Colonic mucosa (tissue), 4 donors: ENCODE results near the gene NACC2. TPM values are rescaled to one million over a fixed set of nuclear protein-coding genes. Genes with fewer than 3 reads are reported as not detected.

Source experiments
- DNase-seq: peaks from one replicate; pipeline ENCODE4 v3.0.0-alpha.2; 2020
- H3K27ac ChIP-seq: fragments of 200-600 bp; one replicate; pipeline ENCODE4 v1.8.0; 2021
- H3K27me3 ChIP-seq: fragments of 200-600 bp; one replicate; pipeline ENCODE4 v1.8.0; 2021
- H3K36me3 ChIP-seq: fragments of 200-600 bp; one replicate; pipeline ENCODE4 v1.8.0; 2021
- H3K4me1 ChIP-seq: fragments of 200-600 bp; one replicate; pipeline ENCODE4 v1.8.0; 2021; ENCODE audit warnings: mild to moderate bottlenecking
- H3K4me3 ChIP-seq: fragments of 200-600 bp; one replicate; pipeline ENCODE4 v1.8.0; 2021
- H3K9ac ChIP-seq, 2 donors: one replicate each; pipeline ENCODE4 v1.7.0; 2013; ENCODE audit warnings: control low read depth in 2 of 2, low read depth in 2 of 2, low read length in 2 of 2
- H3K9me3 ChIP-seq: fragments of 200-600 bp; one replicate; pipeline ENCODE4 v1.8.0; 2021
- CTCF ChIP-seq: fragments of 200-600 bp; IDR thresholded peaks from one replicate; pipeline ENCODE4 v1.8.0; 2022; ENCODE audit warnings: antibody characterized with exemption, mild to moderate bottlenecking
- intact Hi-C: fragments of 100-400 bp; cut with DNase I; formaldehyde crosslinking; loops from one replicate; pipeline ENCODE4 v1.14.1; 2022
- total RNA-seq, 2 donors: library from RNA; stranded (reverse); fragmentation: NEBNext Ultra II Directional in 1 of 2; extraction: Animal tissue kit (Norgen Biotek cat#: 25700) in 1 of 2; gene quantifications; one replicate each; pipeline ENCODE4 v1.2.1, GENCODE V29; 2021
- donor health status: healthy.
- donor health status: DM: no; HTN: no; CAD: no.
- donor health status: DM: no; HTN: no; CAD: no.

The NACC2 gene
- total RNA-seq, 2 donors from 2014 or later: 20.3 to 21.0 TPM

DNA sequence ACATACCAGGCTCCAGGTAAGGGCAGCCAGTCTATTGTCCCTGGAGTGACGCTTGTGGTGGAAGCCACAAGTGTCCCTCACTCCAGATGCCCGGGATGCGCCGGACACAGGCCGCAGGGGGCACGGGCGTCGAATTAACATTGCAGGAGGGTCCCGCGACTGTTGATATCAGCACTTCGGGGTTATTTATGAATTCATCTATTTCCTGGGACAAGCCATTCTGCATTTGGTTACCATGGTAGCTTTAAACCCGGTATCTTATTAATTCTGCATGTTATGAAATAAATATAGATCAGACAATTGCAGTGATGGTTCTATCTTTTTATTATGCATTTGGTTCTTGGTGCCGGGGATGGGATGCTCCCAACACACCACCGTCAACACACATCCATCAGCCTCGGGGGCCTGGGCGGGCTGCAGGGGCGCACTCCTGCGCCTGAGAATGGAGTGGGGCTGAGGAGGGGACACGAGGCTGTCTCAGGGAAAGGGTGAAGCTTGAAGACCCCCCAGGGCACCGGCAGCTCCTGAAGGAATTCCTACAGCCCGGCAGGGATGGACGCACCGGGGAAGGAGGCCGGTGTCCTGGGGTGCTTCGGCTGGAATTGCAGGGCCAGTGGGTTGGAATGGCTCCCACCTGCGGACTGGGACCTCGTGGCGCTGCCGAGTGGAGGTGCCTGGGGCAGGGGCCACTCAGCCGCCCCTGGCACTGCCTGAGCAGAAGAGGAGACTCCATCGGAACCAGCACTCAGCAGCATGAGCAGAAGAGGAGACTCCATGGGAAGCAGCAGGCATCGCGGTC is 41.2 kb upstream of the NACC2 start:
- Histone ChIP-seq H3K9ac (no peak overlapping the region), H3K9me3 (no peaks in the 10 kb centered on the region), H3K27me3 (peaks cover 37% of the 10 kb centered on the region), H3K27ac (no peak overlapping the region), H3K4me3 (no peak overlapping the region), H3K36me3 (no peaks in the 10 kb centered on the region), H3K4me1 (no peaks in the 10 kb centered on the region)
- no peak for TF ChIP-seq CTCF
- intact Hi-C loops: no loop called here
- no peak for DNase-seq

- no peak overlapping the region for H3K9ac ChIP-seq
- intact Hi-C loops: no loop called here
- H3K36me3 ChIP-seq: no peaks in the 10 kb centered on the region
- H3K9me3 ChIP-seq: no peaks in the 10 kb centered on the region
- no peak overlapping the region for H3K27ac ChIP-seq
- no peak for DNase-seq
- TF ChIP-seq CTCF: no peak
- no peaks in the 10 kb centered on the region for H3K4me1 ChIP-seq
- H3K27me3 ChIP-seq: peaks cover 37% of the 10 kb centered on the region
- H3K4me3 ChIP-seq: no peak overlapping the region
These were observed 40.4 kb upstream of the NACC2 start for GRCh38 chr9:136135326-136136126.

DNA sequence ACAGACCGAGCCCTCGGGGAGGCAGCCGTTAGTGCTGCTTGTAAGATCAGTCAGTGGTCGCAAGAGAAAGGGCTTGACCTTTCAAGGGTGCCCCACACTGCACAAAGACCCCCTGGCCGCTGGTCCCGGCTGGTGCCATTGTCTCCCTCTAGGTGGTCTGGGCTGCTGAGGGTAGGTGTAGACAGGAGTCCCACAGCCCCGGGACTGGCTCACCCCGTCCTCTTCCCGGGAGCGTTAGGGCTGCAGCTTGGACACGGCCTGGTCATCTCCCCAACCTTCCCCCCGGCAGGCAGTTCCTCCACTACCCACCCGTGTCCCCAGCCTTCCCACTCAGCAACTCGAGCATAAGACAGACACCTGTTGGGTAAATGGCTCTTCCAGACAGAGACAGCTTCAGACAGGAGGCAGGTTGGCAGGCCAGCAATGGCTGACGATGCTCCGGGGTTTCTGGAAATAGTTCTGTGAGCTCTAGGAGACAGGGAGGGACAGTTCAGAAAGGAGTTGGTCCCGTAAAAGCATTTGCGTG is 38.9 kb upstream of the NACC2 start:
- no peak for DNase-seq

DNA sequence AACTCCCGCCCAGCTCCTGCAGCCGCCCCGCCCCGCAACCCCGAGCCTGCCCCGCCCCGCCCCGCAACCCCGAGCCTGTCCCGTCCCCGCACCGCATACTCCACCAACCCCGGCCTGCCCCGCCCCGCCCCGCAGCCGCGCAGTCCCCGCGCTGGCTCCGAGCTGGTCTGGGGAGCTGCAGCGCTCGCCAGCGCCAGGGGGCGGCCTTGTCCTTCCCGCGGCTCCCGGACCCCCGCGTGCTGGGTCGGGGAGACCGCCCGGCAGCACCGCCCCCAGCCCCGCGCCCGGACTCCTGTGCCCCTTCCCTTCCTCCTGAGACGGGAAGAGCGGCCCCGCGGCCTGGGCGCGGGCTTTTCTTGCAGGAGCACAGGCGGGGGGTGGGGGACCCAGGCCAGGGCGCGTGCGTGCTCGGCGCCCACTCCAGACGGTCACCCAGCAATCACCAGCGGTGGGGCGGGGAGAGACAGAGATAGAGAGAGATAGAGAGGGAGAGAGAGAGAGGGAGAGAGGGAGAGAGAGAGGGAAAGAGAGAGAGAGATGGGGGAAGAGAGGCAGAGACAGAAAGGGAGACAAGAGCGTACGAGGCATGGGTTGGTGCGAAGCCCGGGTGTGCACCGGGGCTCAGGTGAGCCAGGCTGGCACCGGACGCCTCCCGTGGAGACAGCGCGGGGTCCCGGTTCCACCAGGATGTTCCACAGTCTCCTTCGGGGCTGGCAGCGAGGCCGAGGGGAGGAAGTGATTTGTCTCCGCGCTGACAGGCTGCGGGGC is 38.3 kb upstream of the NACC2 start:
- Histone ChIP-seq H3K27ac (no peak overlapping the region), H3K9ac (no peak overlapping the region), H3K27me3 (peaks cover 37% of the 10 kb centered on the region), H3K36me3 (no peaks in the 10 kb centered on the region), H3K9me3 (no peaks in the 10 kb centered on the region), H3K4me1 (no peaks in the 10 kb centered on the region), H3K4me3 (peak overlapping the region; percentile 9)
- TF ChIP-seq CTCF: no peak
- no peak for DNase-seq
- intact Hi-C loops: no loop called here

More for the DNA sequence above, 38.9 kb upstream of the NACC2 start:
- Histone ChIP-seq H3K9me3 (no peaks in the 10 kb centered on the region), H3K9ac (no peak overlapping the region), H3K4me3 (no peak overlapping the region), H3K27me3 (peaks cover 37% of the 10 kb centered on the region), H3K27ac (no peak overlapping the region), H3K4me1 (no peaks in the 10 kb centered on the region), H3K36me3 (no peaks in the 10 kb centered on the region)
- TF ChIP-seq CTCF: no peak
- intact Hi-C loops: no loop called here

DNA sequence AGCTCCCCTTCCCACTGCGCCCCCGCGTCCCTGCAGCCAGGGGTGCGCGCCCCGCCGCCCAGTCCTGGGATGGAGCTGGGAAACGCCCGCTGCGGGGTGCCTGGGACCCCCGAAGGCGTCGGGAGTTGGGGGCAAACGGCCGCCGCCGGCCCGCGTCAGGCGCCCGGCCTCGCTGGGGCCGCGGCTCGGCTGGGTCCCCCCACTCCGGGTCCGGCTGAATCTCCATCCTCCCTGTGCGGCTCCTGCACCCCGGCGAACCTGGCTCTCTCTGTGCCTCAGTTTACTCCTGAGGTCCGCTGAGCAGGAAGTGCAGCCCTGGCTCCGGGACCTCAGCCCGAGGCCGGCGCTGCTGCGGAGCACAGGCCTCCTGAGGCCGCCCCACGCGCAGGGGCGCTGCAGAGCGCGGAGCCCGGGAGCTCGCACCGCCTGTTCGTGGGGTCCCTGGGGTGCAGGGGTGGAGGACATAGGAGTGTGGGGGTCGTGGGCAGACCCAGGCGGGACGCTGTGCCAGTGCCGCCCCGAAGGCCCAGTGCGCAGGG is 37.5 kb upstream of the NACC2 start:
- H3K9ac ChIP-seq: no peak overlapping the region
- H3K4me3 ChIP-seq: no peak overlapping the region
- H3K9me3 ChIP-seq: no peaks in the 10 kb centered on the region
- no peaks in the 10 kb centered on the region for H3K4me1 ChIP-seq
- no peaks in the 10 kb centered on the region for H3K36me3 ChIP-seq
- no peak overlapping the region for H3K27ac ChIP-seq
- peaks cover 37% of the 10 kb centered on the region for H3K27me3 ChIP-seq
- TF ChIP-seq CTCF: no peak
- no peak for DNase-seq
- intact Hi-C loops: no loop called here
